NOMO-1 treated with dmso at 0.1 percent for 144 hours (cell line): ENCODE measurements around the gene NRIP3.

Experiments used
- DNase-seq: peaks from one replicate; lab custom pipeline; 2025; ENCODE audit not compliant: unreplicated experiment; lab: John Stamatoyannopoulos, UW

NRIP3 gene

GRCh38 chr11:8933931-8934330, 69.9 kb downstream of the NRIP3 start:
- DNase-seq, result no peak

- no peak for DNase-seq
Observed at GRCh38 chr11:8932564-8933180, 71.1 kb downstream of the NRIP3 start, which contains the start of gene C11orf16. TSS of gene C11orf16 (minus strand) at chr11:8932947. CDS start at chr11:8932308, 639 bp downstream.
